T-cell (primary cell): Measurements from ENCODE around the gene CDH4. TPM values are rescaled to one million over a fixed set of nuclear protein-coding genes. Genes with fewer than 3 reads are reported as not detected.

Experiments used
- ATAC-seq, 4 experiments: fragments of 200-7000 bp in 3 of 4; fragments of 150-1000 bp in 1 of 4; cut with Tn5 transposase; replicated peaks in 1 of 4; 1 replicate in 3 of 4; 2 replicates in 1 of 4; pipeline ENCODE4 v1.10.0; 2021; ENCODE audit warnings: moderate library complexity in 3 of 4, mild to moderate bottlenecking in 2 of 4, moderate number of reproducible peaks in 1 of 4
- CTCF ChIA-PET, 2 donors: fragments of 300-600 bp; sonication (Branson Sonifier 250); formaldehyde crosslinking; loops; one replicate each; lab custom pipeline; 2022; ENCODE audit warnings: antibody characterized with exemption in 2 of 2; lab: Charles Lee
- POLR2A ChIA-PET, 2 donors: fragments of 300-600 bp; sonication (Branson Sonifier 250); formaldehyde crosslinking; loops; one replicate each; lab custom pipeline; 2022; ENCODE audit warnings: antibody characterized with exemption in 2 of 2; lab: Charles Lee
- DNase-seq, 35 experiments: peaks; one replicate each; pipeline versions ENCODE4 v3.0.0 to v3.0.0-alpha.2; 2013 to 2023
- H3K27ac ChIP-seq: one replicate; pipeline ENCODE4 v1.5.1; 2013; ENCODE audit warnings: low read length
- H3K27me3 ChIP-seq, 2 experiments: replicated peaks in 1 of 2; 1 replicate in 1 of 2; 2 replicates in 1 of 2; pipeline versions ENCODE4 v1.6.1 to v1.7.0; 2013; ENCODE audit warnings: low read length in 1 of 2, mixed read lengths in 1 of 2; ENCODE audit not compliant: control insufficient read depth in 2 of 2, insufficient read depth in 2 of 2; ENCODE audit errors: extremely low read depth in 1 of 2
- H3K36me3 ChIP-seq, 2 donors: 1 replicate in 1 of 2; 2 replicates in 1 of 2; pipeline versions ENCODE4 v1.6.1 to v1.7.0; 2013; ENCODE audit warnings: low read length in 1 of 2; ENCODE audit not compliant: control insufficient read depth in 2 of 2, insufficient read depth in 1 of 2; ENCODE audit errors: extremely low read depth in 1 of 2
- H3K4me1 ChIP-seq, 2 experiments: 1 replicate in 1 of 2; 2 replicates in 1 of 2; pipeline versions ENCODE4 v1.6.1 to v1.7.0; 2013; ENCODE audit warnings: low read length in 2 of 2, mixed read lengths in 1 of 2; ENCODE audit not compliant: insufficient read depth in 2 of 2, control insufficient read depth in 1 of 2; ENCODE audit errors: extremely low read depth in 1 of 2
- H3K4me3 ChIP-seq, 2 donors: 1 replicate in 1 of 2; 2 replicates in 1 of 2; pipeline versions ENCODE4 v1.5.1 to v1.7.0; 2013; ENCODE audit warnings: mild to moderate bottlenecking in 2 of 2, low read length in 1 of 2, moderate library complexity in 1 of 2; ENCODE audit not compliant: control insufficient read depth in 1 of 2; ENCODE audit errors: extremely low read depth in 1 of 2
- H3K9me3 ChIP-seq: 2 replicates; pipeline ENCODE4 v1.7.0; 2013
- H3K27ac Mint-ChIP-seq, 2 donors: one replicate each; pipeline ENCODE4 v1.8.0; 2020 to 2021; ENCODE audit warnings: mild to moderate bottlenecking in 2 of 2, mixed read lengths in 2 of 2
- H3K27me3 Mint-ChIP-seq, 2 donors: one replicate each; pipeline ENCODE4 v1.8.0; 2021 to 2022; ENCODE audit warnings: mixed read lengths in 2 of 2
- H3K36me3 Mint-ChIP-seq: one replicate; pipeline ENCODE4 v1.8.0; 2021; ENCODE audit warnings: mixed read lengths
- H3K4me1 Mint-ChIP-seq, 3 donors: one replicate each; pipeline ENCODE4 v1.8.0; 2020 to 2022; ENCODE audit warnings: mixed read lengths in 3 of 3, mild to moderate bottlenecking in 1 of 3
- H3K4me3 Mint-ChIP-seq, 3 donors: one replicate each; pipeline ENCODE4 v1.8.0; 2020 to 2022; ENCODE audit warnings: mild to moderate bottlenecking in 3 of 3, mixed read lengths in 3 of 3, moderate library complexity in 3 of 3
- H3K9me3 Mint-ChIP-seq, 3 donors: one replicate each; pipeline ENCODE4 v1.8.0; 2020 to 2022; ENCODE audit warnings: mixed read lengths in 3 of 3
- WGBS: methylation state at CpG from one replicate; pipeline ENCODE4 v1.1.5; 2013; ENCODE audit warnings: missing lambda C conversion rate; ENCODE audit not compliant: insufficient coverage; 5-methylcytosine and 5-hydroxymethylcytosine counted together
- total RNA-seq, 35 experiments: library from RNA in 6 of 35; stranded (reverse) in 6 of 35; fragments of 120-200 nt in 1 of 35; gene quantifications; one replicate each; pipeline versions ENCODE4 v1.2.1 to v1.2.4 and lab custom pipeline; 2013 to 2026

Gene CDH4
- total RNA-seq, 5 donors from 2014 or later (not counting 1 experiment from before 2014, with no cell fraction given), result 0.06 to 0.64 (median 0.14) TPM

DNA sequence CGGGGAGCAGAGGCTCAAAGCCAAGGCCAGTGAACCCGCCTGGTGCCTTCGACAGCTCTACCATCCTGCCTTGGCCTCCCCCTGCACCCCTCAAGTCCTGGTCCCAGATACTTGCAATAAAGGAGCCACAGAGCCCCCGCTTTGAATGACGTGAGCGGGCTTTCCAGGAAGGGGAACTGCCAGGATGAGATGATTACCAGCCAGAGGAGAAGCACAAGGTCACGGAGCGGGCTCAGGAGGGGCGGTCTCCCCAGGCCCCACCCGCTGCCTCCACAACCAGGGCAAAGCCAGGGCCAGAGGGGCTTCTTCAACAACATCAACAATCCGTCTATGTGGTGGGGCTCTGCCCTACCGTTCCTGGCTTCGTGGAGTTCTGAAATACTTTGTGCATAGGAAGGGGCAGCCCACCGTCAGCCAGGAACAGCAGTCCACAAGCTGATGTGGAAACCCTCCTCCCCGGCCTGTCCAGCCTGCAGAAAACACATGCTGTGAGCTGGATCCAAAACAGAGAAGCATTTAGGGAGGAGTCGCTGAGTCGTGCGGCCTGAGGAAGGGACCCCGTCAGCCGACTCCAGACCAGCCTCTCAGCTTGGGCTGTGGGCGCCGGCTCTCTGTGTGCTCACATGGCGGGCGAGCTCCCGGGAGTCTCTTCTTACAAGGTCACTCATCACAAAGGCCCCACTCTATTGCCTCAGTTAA lies 392.5 kb downstream of the CDH4 start:
- 71% methylated on average over 13 of the region's 25 CpGs for WGBS
- no peak overlapping the region for H3K4me3 Mint-ChIP-seq
- no peak overlapping the region for H3K4me3 ChIP-seq
- POLR2A ChIA-PET, result no interaction called here
- H3K27me3 Mint-ChIP-seq, result no peaks in the 10 kb centered on the region
- DNase-seq (no peak), ATAC-seq (no peak)
- no peak overlapping the region for H3K27ac ChIP-seq
- CTCF ChIA-PET, result no interaction called here
- no peak overlapping the region for H3K27ac Mint-ChIP-seq
- H3K9me3 Mint-ChIP-seq, result no peaks in the 10 kb centered on the region
- no peaks in the 10 kb centered on the region for H3K36me3 Mint-ChIP-seq
- H3K36me3 ChIP-seq, result no peaks in the 10 kb centered on the region
- H3K4me1 Mint-ChIP-seq, result no peaks in the 10 kb centered on the region
- peaks cover 0 to 6% of the 10 kb centered on the region in 2 experiments for H3K27me3 ChIP-seq
- H3K9me3 ChIP-seq, result no peaks in the 10 kb centered on the region
- H3K4me1 ChIP-seq, result no peaks in the 10 kb centered on the region

DNA sequence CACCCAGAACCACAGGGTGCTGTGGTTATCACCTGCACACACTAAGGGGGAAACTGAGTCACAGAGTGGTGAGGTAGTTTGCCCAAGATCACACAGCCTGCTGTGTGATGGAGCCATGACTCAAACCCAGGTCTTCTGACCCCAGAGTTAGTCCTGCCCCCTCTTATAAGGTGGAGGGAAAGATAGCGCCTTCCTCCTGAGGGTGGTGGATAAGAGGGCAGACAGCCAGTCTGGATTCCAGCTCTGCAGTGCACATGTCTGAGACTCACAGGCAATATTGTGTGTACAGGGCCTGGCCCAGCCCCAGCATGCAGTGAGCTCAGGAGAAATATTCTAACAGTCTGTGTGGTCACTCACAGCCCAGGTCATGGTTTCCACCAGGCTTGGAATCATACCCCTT lies 393.7 kb downstream of the CDH4 start:
- Histone ChIP-seq H3K4me3 (no peak overlapping the region), H3K27ac (no peak overlapping the region), H3K9me3 (no peaks in the 10 kb centered on the region), H3K27me3 (peaks cover 0 to 6% of the 10 kb centered on the region in 2 experiments), H3K4me1 (no peaks in the 10 kb centered on the region), H3K36me3 (no peaks in the 10 kb centered on the region)
- Mint-ChIP-seq H3K4me1 (no peaks in the 10 kb centered on the region), H3K9me3 (no peaks in the 10 kb centered on the region), H3K27me3 (no peaks in the 10 kb centered on the region), H3K4me3 (no peak overlapping the region), H3K27ac (no peak overlapping the region), H3K36me3 (no peaks in the 10 kb centered on the region)
- ChIA-PET CTCF (no interaction called here), POLR2A (no interaction called here)
- ATAC-seq (no peak), DNase-seq (no peak)
- 83% methylated on average over 1 of the region's 1 CpG for WGBS

DNA sequence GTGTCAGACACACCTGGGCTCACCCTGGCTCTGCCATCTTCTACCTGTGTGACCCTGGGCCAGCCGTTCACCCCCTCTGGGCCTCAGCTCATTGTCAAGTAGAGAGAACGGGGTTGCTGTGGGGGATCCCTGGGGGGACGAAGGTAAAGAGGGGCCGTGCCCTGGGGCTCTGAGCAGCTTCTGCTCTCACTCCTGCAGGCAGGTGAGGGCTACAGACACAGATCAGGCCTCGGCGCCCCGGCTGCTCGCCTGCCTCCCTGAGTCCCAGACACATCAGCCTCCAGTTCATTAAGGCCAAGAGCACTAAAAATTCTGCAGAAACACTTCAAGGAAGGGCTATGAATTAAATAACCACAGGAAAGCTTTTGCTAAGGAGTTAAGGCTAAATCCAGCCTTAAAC lies 394.4 kb downstream of the CDH4 start:
- CTCF ChIA-PET, result no interaction called here
- no peak overlapping the region for H3K27ac ChIP-seq
- POLR2A ChIA-PET, result no interaction called here

DNA sequence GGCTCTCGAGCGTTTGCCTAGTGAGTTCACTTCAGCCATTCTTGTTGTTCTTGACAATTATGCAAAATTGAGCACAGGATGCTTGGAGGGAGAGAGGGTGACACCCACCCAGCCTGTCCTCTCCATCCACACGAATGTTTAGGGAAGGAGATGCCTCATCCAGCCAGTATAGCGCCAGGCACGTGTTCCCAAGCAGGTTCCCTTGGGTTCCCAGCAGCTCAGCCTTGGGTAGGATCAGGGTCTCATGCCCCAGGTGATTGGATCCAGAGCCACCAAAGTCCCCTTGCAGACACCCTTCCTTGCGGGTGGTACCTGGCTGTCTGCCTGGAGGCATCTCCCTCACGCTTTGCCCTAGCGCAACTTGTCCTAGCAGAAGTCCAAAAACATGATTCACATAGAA lies 394.9 kb downstream of the CDH4 start:
- Histone ChIP-seq H3K27me3 (peaks cover 0 to 5% of the 10 kb centered on the region in 2 experiments), H3K9me3 (no peaks in the 10 kb centered on the region), H3K36me3 (no peaks in the 10 kb centered on the region), H3K4me1 (no peaks in the 10 kb centered on the region), H3K4me3 (no peak overlapping the region), H3K27ac (no peak overlapping the region)
- Mint-ChIP-seq H3K27me3 (peaks cover 0 to 3% of the 10 kb centered on the region in 2 donors), H3K4me3 (no peak overlapping the region), H3K36me3 (no peaks in the 10 kb centered on the region), H3K9me3 (no peaks in the 10 kb centered on the region), H3K27ac (no peak overlapping the region), H3K4me1 (no peaks in the 10 kb centered on the region)
- ATAC-seq (no peak), DNase-seq (no peak)
- WGBS, result 62% methylated on average over 3 of the region's 8 CpGs
- ChIA-PET POLR2A (no interaction called here), CTCF (no interaction called here)

More for the DNA sequence above, 394.4 kb downstream of the CDH4 start:
- Mint-ChIP-seq H3K27ac (no peak overlapping the region), H3K9me3 (no peaks in the 10 kb centered on the region), H3K4me3 (no peak overlapping the region), H3K36me3 (no peaks in the 10 kb centered on the region), H3K27me3 (no peaks in the 10 kb centered on the region), H3K4me1 (no peaks in the 10 kb centered on the region)
- Histone ChIP-seq H3K27me3 (peaks cover 0 to 6% of the 10 kb centered on the region in 2 experiments), H3K36me3 (no peaks in the 10 kb centered on the region), H3K4me1 (no peaks in the 10 kb centered on the region), H3K4me3 (no peak overlapping the region), H3K9me3 (no peaks in the 10 kb centered on the region)
- DNase-seq (no peak), ATAC-seq (no peak)
- 100% methylated on average over 1 of the region's 8 CpGs for WGBS

DNA sequence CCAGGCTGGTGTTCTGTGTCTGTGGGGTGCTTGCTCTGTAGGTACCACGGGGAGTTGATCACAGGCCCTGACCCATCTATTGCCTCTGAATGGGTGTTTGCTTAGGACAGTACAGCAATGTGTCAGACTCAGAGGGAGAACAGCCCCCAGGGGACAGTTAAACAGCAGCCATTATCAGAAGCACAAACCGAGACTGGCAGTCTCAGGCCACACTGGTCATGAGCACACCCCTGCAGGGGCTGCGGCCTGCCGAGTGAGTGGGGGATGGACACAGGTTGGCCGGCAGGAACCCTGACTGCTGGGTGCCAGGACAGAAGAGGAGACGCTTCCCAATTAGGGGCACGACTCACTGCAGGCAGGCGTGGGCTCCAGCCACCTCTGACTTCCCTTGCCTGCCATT lies 395.6 kb downstream of the CDH4 start:
- Histone ChIP-seq H3K4me3 (no peak overlapping the region), H3K27ac (no peak overlapping the region), H3K4me1 (no peaks in the 10 kb centered on the region), H3K36me3 (no peaks in the 10 kb centered on the region), H3K9me3 (no peaks in the 10 kb centered on the region), H3K27me3 (no peaks in the 10 kb centered on the region)
- H3K36me3 Mint-ChIP-seq, result no peaks in the 10 kb centered on the region
- ATAC-seq, result no peak
- no peak for DNase-seq
- no peaks in the 10 kb centered on the region for H3K4me1 Mint-ChIP-seq
- ChIA-PET CTCF (no interaction called here), POLR2A (no interaction called here)
- H3K27ac Mint-ChIP-seq, result no peak overlapping the region
- H3K4me3 Mint-ChIP-seq, result no peak overlapping the region
- H3K27me3 Mint-ChIP-seq, result peaks cover 0 to 3% of the 10 kb centered on the region in 2 donors
- WGBS, result 73% methylated on average over 5 of the region's 8 CpGs
- H3K9me3 Mint-ChIP-seq, result no peaks in the 10 kb centered on the region

DNA sequence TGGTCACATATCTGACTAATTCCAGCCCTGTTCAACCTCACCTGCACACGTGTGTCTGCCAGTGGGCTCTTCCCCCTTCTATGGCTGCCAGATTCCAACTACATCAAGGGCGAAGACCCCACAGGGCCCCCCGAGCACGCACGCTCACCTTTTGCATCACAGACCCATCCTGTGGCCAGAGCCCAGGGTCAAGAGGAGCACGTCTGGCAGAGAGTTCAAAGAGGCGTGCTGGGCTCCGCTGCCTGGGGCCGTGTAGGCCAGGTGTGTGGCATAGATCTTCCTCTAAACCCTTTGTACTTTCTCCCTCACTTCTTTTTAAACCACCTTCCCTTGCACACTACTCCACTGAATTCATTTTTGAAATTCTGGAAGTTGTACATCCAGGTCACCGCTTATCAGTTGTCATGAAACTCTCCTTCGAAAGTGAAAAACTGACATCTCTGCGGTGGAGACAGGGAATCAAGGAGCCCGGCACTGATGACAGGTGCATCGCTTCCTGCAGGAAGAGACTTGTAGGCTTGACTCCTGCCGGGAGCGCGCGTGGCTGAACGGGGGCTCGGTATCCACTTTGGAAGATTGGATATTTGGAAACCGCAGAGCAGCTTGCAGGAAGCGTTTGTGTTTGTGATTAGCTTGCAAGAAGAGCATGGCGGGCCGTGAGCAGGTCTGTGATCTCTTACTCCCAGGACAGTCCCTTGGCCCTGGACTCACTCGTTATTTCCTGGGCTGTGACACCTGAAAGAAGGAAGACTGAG lies 397.2 kb downstream of the CDH4 start:
- ChIA-PET POLR2A (no interaction called here), CTCF (no interaction called here)
- peaks cover 0 to 3% of the 10 kb centered on the region in 2 donors for H3K27me3 Mint-ChIP-seq
- Histone ChIP-seq H3K9me3 (no peaks in the 10 kb centered on the region), H3K4me3 (no peak overlapping the region), H3K27me3 (no peaks in the 10 kb centered on the region), H3K27ac (no peak overlapping the region), H3K36me3 (no peaks in the 10 kb centered on the region), H3K4me1 (no peaks in the 10 kb centered on the region)
- no peak for ATAC-seq
- no peaks in the 10 kb centered on the region for H3K4me1 Mint-ChIP-seq
- WGBS, result 88% methylated on average over 23 of the region's 25 CpGs
- H3K27ac Mint-ChIP-seq, result no peak overlapping the region
- no peak for DNase-seq
- no peak overlapping the region for H3K4me3 Mint-ChIP-seq
- H3K9me3 Mint-ChIP-seq, result no peaks in the 10 kb centered on the region
- no peaks in the 10 kb centered on the region for H3K36me3 Mint-ChIP-seq
